GM12878 (cell line): ENCODE results near the gene CNOT11. TPM values are rescaled to one million over a fixed set of nuclear protein-coding genes. Genes with fewer than 3 reads are reported as not detected.

ENCODE experiments used
- ATAC-seq: fragments of 200-7000 bp; cut with Tn5 transposase; 3 replicates; pipeline ENCODE4 v1.9.1; 2020; ENCODE audit warnings: mild to moderate bottlenecking, moderate library complexity
- BruUV-seq: library from RNA; stranded (reverse); fragments of 400-500 nt; replicated peaks from 2 replicates; lab custom pipeline; 2021; lab: Mats Ljungman, UMichigan
- CTCF ChIA-PET: fragments of 300-600 bp; sonication (Branson Sonifier 250); formaldehyde crosslinking; extraction: SDS; loops from one replicate; lab custom pipeline; 2021; ENCODE audit warnings: inconsistent platforms; lab: Yijun Ruan, JAX
- POLR2A ChIA-PET: fragments of 350-600 bp; formaldehyde crosslinking; extraction: SDS; loops from one replicate; lab custom pipeline; 2021; ENCODE audit warnings: inconsistent platforms; lab: Charles Lee
- RAD21 ChIA-PET: fragments of 300-600 bp; sonication (Branson Sonifier 250); formaldehyde crosslinking; loops from one replicate; lab custom pipeline; 2023; ENCODE audit warnings: antibody characterized with exemption; ENCODE audit not compliant: unreplicated experiment; lab: Charles Lee
- SMC1A ChIA-PET: fragments of 300-600 bp; sonication (Branson Sonifier 250); formaldehyde crosslinking; loops from one replicate; lab custom pipeline; 2023; ENCODE audit not compliant: unreplicated experiment, uncharacterized antibody; lab: Charles Lee
- DNase-seq: peaks from one replicate; pipeline ENCODE4 v3.0.0-alpha.2; 2011; ENCODE audit warnings: low read depth, low spot score
- FAIRE-seq: peaks from 3 replicates; lab custom pipeline; 2011; peaks lifted over from hg19 to GRCh38; lab: Jason Lieb, UNC
- H2AFZ ChIP-seq: 2 replicates; pipeline ENCODE4 v1.6.0; 2011; ENCODE audit warnings: low read depth, low read length, control low read depth; ENCODE audit not compliant: control insufficient read depth
- H3K27ac ChIP-seq: 2 replicates; pipeline ENCODE4 v1.5.1; 2011; ENCODE audit warnings: control low read depth; ENCODE audit not compliant: control insufficient read depth, insufficient read depth
- H3K27me3 ChIP-seq, 2 experiments: replicated peaks in 1 of 2; 2 replicates each; pipeline versions ENCODE4 v1.6.0 to v1.6.1; 2011; ENCODE audit warnings: low read length in 1 of 2; ENCODE audit not compliant: control insufficient read depth in 2 of 2, insufficient read depth in 2 of 2
- H3K36me3 ChIP-seq, 2 experiments: 2 replicates each; pipeline ENCODE4 v1.5.1; 2011; ENCODE audit warnings: low read length in 1 of 2; ENCODE audit not compliant: control insufficient read depth in 2 of 2, insufficient read depth in 2 of 2
- H3K4me1 ChIP-seq: 2 replicates; pipeline ENCODE4 v1.6.1; 2011; ENCODE audit warnings: mild to moderate bottlenecking, low read length, moderate library complexity, mixed read lengths; ENCODE audit not compliant: control insufficient read depth, insufficient read depth
- H3K4me2 ChIP-seq: 2 replicates; pipeline ENCODE4 v1.6.0; 2011; ENCODE audit warnings: control low read depth; ENCODE audit not compliant: control insufficient read depth, insufficient read depth
- H3K4me3 ChIP-seq: fragments of 200-600 bp; sonication (generic); 2 replicates; pipeline ENCODE4 v1.5.1; 2016
- H3K79me2 ChIP-seq: 2 replicates; pipeline ENCODE4 v1.6.0; 2011; ENCODE audit warnings: low read length; ENCODE audit not compliant: control insufficient read depth, insufficient read depth
- H3K9ac ChIP-seq: 2 replicates; pipeline ENCODE4 v1.8.0; 2011; ENCODE audit warnings: low read length, control low read depth, mixed read lengths; ENCODE audit not compliant: control insufficient read depth, insufficient read depth
- H3K9me3 ChIP-seq: replicated peaks from 3 replicates; pipeline ENCODE4 v1.5.1; 2011; ENCODE audit warnings: mild to moderate bottlenecking, low read length; ENCODE audit not compliant: control insufficient read depth, insufficient read depth
- H4K20me1 ChIP-seq: 2 replicates; pipeline ENCODE4 v1.6.0; 2011; ENCODE audit not compliant: control insufficient read depth, insufficient read depth
- E2F8 ChIP-seq: fragments of 450-650 bp; IDR thresholded peaks from 2 replicates; pipeline ENCODE4 v1.6.1; 2018; ENCODE audit warnings: mild to moderate bottlenecking, low read depth, moderate library complexity; ENCODE audit not compliant: partially characterized antibody
- EZH2 ChIP-seq: IDR thresholded peaks from 2 replicates; pipeline ENCODE4 v1.6.1; 2012; ENCODE audit warnings: low read depth, mild to moderate bottlenecking, control low read depth, inconsistent platforms, low read length, borderline replicate concordance; ENCODE audit not compliant: control insufficient read depth
- MEF2A ChIP-seq: IDR thresholded peaks from 2 replicates; pipeline ENCODE4 v1.6.1; 2011; ENCODE audit warnings: low read depth, mild to moderate bottlenecking, low read length, moderate library complexity; ENCODE audit not compliant: insufficient read depth
- MYB ChIP-seq: fragments of 150-350 bp; IDR thresholded peaks from 2 replicates; pipeline ENCODE4 v1.6.1; 2014; ENCODE audit warnings: mild to moderate bottlenecking, low read depth, low read length, borderline replicate concordance
- RCOR1 ChIP-seq: conservative IDR thresholded peaks from 2 replicates; pipeline ENCODE4 v1.6.1; 2012; ENCODE audit warnings: low read depth, low read length, improper control_type of control experiment
- USF2 ChIP-seq: IDR thresholded peaks from 2 replicates; pipeline ENCODE4 v1.6.1; 2011; ENCODE audit warnings: low read depth, low read length, improper control_type of control experiment, borderline replicate concordance
- WGBS: methylation state at CpG from one replicate; pipeline ENCODE4 v1.1.6; 2016; ENCODE audit warnings: low lambda C conversion rate; ENCODE audit not compliant: insufficient replicate concordance, insufficient coverage; ENCODE audit errors: missing lambda C conversion rate; 5-methylcytosine and 5-hydroxymethylcytosine counted together
- in situ Hi-C: fragments of 300-500 bp; cut with MboI; formaldehyde crosslinking; loops from 9 replicates; pipeline ENCODE4 v1.14.3; 2018; ENCODE audit warnings: mixed read lengths
- intact Hi-C: fragments of 100-400 bp; cut with micrococcal nuclease; formaldehyde crosslinking; loops from one replicate; pipeline ENCODE4 v1.14.2; 2022; ENCODE audit not compliant: unreplicated experiment
- polyA plus RNA-seq, 11 experiments: library from polyadenylated mRNA; depleted of rRNA in 4 of 11; unstranded in 6 of 11; stranded (reverse) in 5 of 11; fragments of >200 nt; fragmentation: Nextera tagmentation in 4 of 11; fragmentation: Illumina TruSeq in 1 of 11; extraction: Ambion mirVana in 4 of 11; extraction: Trizol in 1 of 11; gene quantifications; 1 replicate in 1 of 11; 2 replicates in 10 of 11; pipeline versions ENCODE4 v1.2.1 to v1.2.3, GENCODE V29; 2011 to 2016; ENCODE audit warnings: inconsistent platforms in 2 of 11, missing spikeins in 2 of 11, low read depth in 1 of 11
- total RNA-seq, 4 experiments: library from RNA; depleted of rRNA in 3 of 4; stranded (reverse); fragments of >200 nt in 3 of 4; fragmentation: Illumina TruSeq in 1 of 4; extraction: Trizol in 1 of 4; gene quantifications; 2 replicates each; pipeline versions ENCODE4 v1.2.1 to v1.2.3, GENCODE V29; 2013 to 2021

CNOT11 gene
- total and polyA plus RNA-seq, 10 of the 15 experiments (the other 5 are each of a cell fraction or from before 2014, with no cell fraction given) = 10.8 to 111 (median 50.5) TPM

- H3K36me3 ChIP-seq = peaks cover 0 to 7% of the 10 kb centered on the region in 2 experiments; a peak in 2 of 4 replicates
- H3K79me2 ChIP-seq = no peaks in the 10 kb centered on the region; the same call in none of the 2 replicates
- no peaks in the 10 kb centered on the region for H4K20me1 ChIP-seq
- SMC1A ChIA-PET = interaction anchor here (2.7 kb wide), 1 partner anchor 28 kb away, joined by 10 read pairs; no protein-coding TSS in a partner anchor
- peaks cover 10% of the 10 kb centered on the region; the same call in 1 of the 2 replicates for H3K4me1 ChIP-seq
- no peaks in the 10 kb centered on the region for H3K9me3 ChIP-seq
- H3K9ac ChIP-seq = no peak overlapping the region
- BruUV-seq = no TSS peak
- H2AFZ ChIP-seq = no peak overlapping the region
- RAD21 ChIA-PET = no interaction called here
- H3K27me3 ChIP-seq = no peaks in the 10 kb centered on the region
- intact Hi-C loops = no loop called here
- POLR2A ChIA-PET = no interaction called here
- CTCF ChIA-PET = interaction anchor here (0.7 to 1.3 kb wide), 2 partner anchors 17 to 191 kb away, joined by 3 to 4 read pairs; no protein-coding TSS in a partner anchor
- ATAC-seq = no peak
- no peak overlapping the region for H3K4me2 ChIP-seq
- DNase-seq = no peak
- FAIRE-seq = no peak
- no peak overlapping the region for H3K27ac ChIP-seq
- no peak overlapping the region for H3K4me3 ChIP-seq
- TF ChIP-seq E2F8 = no peak
- TF ChIP-seq MEF2A = no peak
- no peak for TF ChIP-seq EZH2
- no peak for TF ChIP-seq USF2
- TF ChIP-seq RCOR1 = no peak
- no peak for TF ChIP-seq MYB
- WGBS = 46% methylated on average over 2 of the region's 2 CpGs
- in situ Hi-C loops = loop anchor here (5.0 kb wide), 1 partner anchor 35 kb away; no protein-coding TSS in a partner anchor
Observed at GRCh38 chr2:101297383-101297782, 44.7 kb downstream of the CNOT11 start.
